ENCODE results near the gene RAVER1.

- no peak for TF ChIP-seq ATF3 (IDR thresholded peaks at IDR 0.05; ENCODE audit: insufficient read depth, low read depth, low read length)
- TF ChIP-seq CTCF (IDR thresholded peaks at IDR 0.05; ENCODE audit: control extremely low read depth in 1 of 3, insufficient read depth in 1 of 3, low read depth in 1 of 3, low read length in 3 of 3) = no peak
Observed at GRCh38 chr19:10361569-10362011, 28.3 kb upstream of the RAVER1 start.

Data from H1 (cell line).